BE2C (cell line): ENCODE measurements around the gene SH3RF3.

Experiments
- DNase-seq: peaks from one replicate; pipeline ENCODE4 v3.0.0-alpha.2; 2020
- H3K27me3 ChIP-seq: fragments of 250-450 bp; sonication (Bioruptor Pico); 2 replicates; pipeline ENCODE4 v1.5.1; 2020; ENCODE audit warnings: mild to moderate bottlenecking
- H3K36me3 ChIP-seq: fragments of 250-450 bp; sonication (Bioruptor Pico); 2 replicates; pipeline ENCODE4 v1.5.1; 2020; ENCODE audit warnings: mild to moderate bottlenecking
- H3K4me1 ChIP-seq: fragments of 250-450 bp; sonication (Bioruptor Pico); 2 replicates; pipeline ENCODE4 v1.5.1; 2020
- H3K4me3 ChIP-seq: 2 replicates; pipeline ENCODE4 v1.5.1; 2011; ENCODE audit warnings: low read depth, low read length
- H3K9me3 ChIP-seq: fragments of 250-450 bp; sonication (Bioruptor Pico); 2 replicates; pipeline ENCODE4 v1.5.1; 2020
- CTCF ChIP-seq: IDR thresholded peaks from 2 replicates; pipeline ENCODE4 v1.5.1; 2012; ENCODE audit warnings: mild to moderate bottlenecking, low read depth, low read length

The SH3RF3 gene

GRCh38 chr2:109320195-109320922, 191.4 kb downstream of the SH3RF3 start:
- no peak for DNase-seq
- no peak overlapping the region for H3K4me3 ChIP-seq
- no peaks in the 10 kb centered on the region for H3K36me3 ChIP-seq
- no peaks in the 10 kb centered on the region for H3K4me1 ChIP-seq
- no peaks in the 10 kb centered on the region for H3K9me3 ChIP-seq
- TF ChIP-seq CTCF: no peak
- H3K27me3 ChIP-seq: no peaks in the 10 kb centered on the region

- Histone ChIP-seq H3K36me3 (no peaks in the 10 kb centered on the region), H3K4me1 (no peaks in the 10 kb centered on the region), H3K27me3 (no peaks in the 10 kb centered on the region), H3K4me3 (no peak overlapping the region), H3K9me3 (no peaks in the 10 kb centered on the region)
- DNase-seq: no peak
- no peak for TF ChIP-seq CTCF
These were observed 192.6 kb downstream of the SH3RF3 start for GRCh38 chr2:109321570-109321969.

- no peak for DNase-seq
- Histone ChIP-seq H3K9me3 (no peaks in the 10 kb centered on the region), H3K4me1 (no peaks in the 10 kb centered on the region), H3K36me3 (no peaks in the 10 kb centered on the region), H3K4me3 (no peak overlapping the region), H3K27me3 (no peaks in the 10 kb centered on the region)
- no peak for TF ChIP-seq CTCF
These were observed 193.1 kb downstream of the SH3RF3 start for GRCh38 chr2:109322111-109322510.

- no peak overlapping the region for H3K4me3 ChIP-seq
- H3K27me3 ChIP-seq: no peaks in the 10 kb centered on the region
- no peaks in the 10 kb centered on the region for H3K9me3 ChIP-seq
- no peak for TF ChIP-seq CTCF
- H3K4me1 ChIP-seq: no peaks in the 10 kb centered on the region
- no peaks in the 10 kb centered on the region for H3K36me3 ChIP-seq
- DNase-seq: no peak
These were observed 193.6 kb downstream of the SH3RF3 start for GRCh38 chr2:109322641-109323040.

GRCh38 chr2:109324861-109325260, 195.9 kb downstream of the SH3RF3 start:
- Histone ChIP-seq H3K4me3 (no peak overlapping the region), H3K36me3 (no peaks in the 10 kb centered on the region), H3K27me3 (no peaks in the 10 kb centered on the region), H3K4me1 (no peaks in the 10 kb centered on the region), H3K9me3 (no peaks in the 10 kb centered on the region)
- DNase-seq: no peak
- no peak for TF ChIP-seq CTCF

- no peak for TF ChIP-seq CTCF
- Histone ChIP-seq H3K4me1 (no peaks in the 10 kb centered on the region), H3K36me3 (no peaks in the 10 kb centered on the region), H3K9me3 (no peaks in the 10 kb centered on the region), H3K27me3 (no peaks in the 10 kb centered on the region), H3K4me3 (no peak overlapping the region)
- DNase-seq: no peak
These were observed 196.6 kb downstream of the SH3RF3 start for GRCh38 chr2:109325570-109325969.
